H9 (cell line): ENCODE measurements around the gene RUSC2. TPM values are rescaled to one million over a fixed set of nuclear protein-coding genes. Genes with fewer than 3 reads are reported as not detected.
A peak's percentile ranks its signal among the peaks of the same experiment; 100 is the strongest.

Experiments used
- DNase-seq: peaks from one replicate; pipeline ENCODE4 v3.0.0-alpha.2; 2017
- H2AFZ ChIP-seq: one replicate; pipeline ENCODE4 v1.6.1; 2013; ENCODE audit warnings: mild to moderate bottlenecking, low read length, control low read depth, moderate library complexity
- H2AK5ac ChIP-seq: 2 replicates; pipeline ENCODE4 v1.6.1; 2013; ENCODE audit warnings: low read length, control low read depth, mixed read lengths; ENCODE audit not compliant: insufficient read length
- H2BK120ac ChIP-seq: one replicate; pipeline ENCODE4 v1.6.1; 2013; ENCODE audit warnings: low read depth, mild to moderate bottlenecking, low read length, control low read depth, inconsistent platforms; ENCODE audit not compliant: poor library complexity, severe bottlenecking
- H2BK12ac ChIP-seq: 2 replicates; pipeline ENCODE4 v1.6.1; 2013; ENCODE audit warnings: low read length, control low read depth, mixed read lengths, low read depth; ENCODE audit not compliant: insufficient read length
- H2BK15ac ChIP-seq: 2 replicates; pipeline ENCODE4 v1.6.1; 2013; ENCODE audit warnings: low read depth, low read length, control low read depth
- H2BK20ac ChIP-seq: one replicate; pipeline ENCODE4 v1.6.1; 2013; ENCODE audit warnings: low read depth, mild to moderate bottlenecking, low read length, control low read depth, inconsistent platforms; ENCODE audit not compliant: poor library complexity, severe bottlenecking
- H2BK5ac ChIP-seq: 2 replicates; pipeline ENCODE4 v1.6.1; 2013; ENCODE audit warnings: low read length, control low read depth, mixed read lengths; ENCODE audit not compliant: insufficient read length
- H3K14ac ChIP-seq: 2 replicates; pipeline ENCODE4 v1.6.1; 2013; ENCODE audit warnings: low read length, control low read depth; ENCODE audit not compliant: insufficient read depth
- H3K18ac ChIP-seq: 2 replicates; pipeline ENCODE4 v1.6.1; 2013; ENCODE audit warnings: low read depth, mild to moderate bottlenecking, mixed read lengths, low read length, control low read depth; ENCODE audit not compliant: insufficient read length
- H3K23ac ChIP-seq: 2 replicates; pipeline ENCODE4 v1.6.1; 2013; ENCODE audit warnings: low read length, control low read depth, mixed read lengths, low read depth; ENCODE audit not compliant: insufficient read length
- H3K23me2 ChIP-seq: 2 replicates; pipeline ENCODE4 v1.6.1; 2013; ENCODE audit warnings: low read depth, mild to moderate bottlenecking, mixed read lengths, low read length, control low read depth; ENCODE audit not compliant: insufficient read length, poor library complexity, severe bottlenecking
- H3K27ac ChIP-seq: 2 replicates; pipeline ENCODE4 v1.5.1; 2013; ENCODE audit warnings: low read length, control low read depth, mixed read lengths, low read depth; ENCODE audit not compliant: insufficient read length
- H3K27me3 ChIP-seq: 2 replicates; pipeline ENCODE4 v1.6.1; 2013; ENCODE audit warnings: low read length, control low read depth, inconsistent platforms; ENCODE audit not compliant: insufficient read depth
- H3K4ac ChIP-seq: 2 replicates; pipeline ENCODE4 v1.6.1; 2013; ENCODE audit warnings: low read depth, mild to moderate bottlenecking, control low read depth, inconsistent platforms, low read length, moderate library complexity
- H3K4me1 ChIP-seq: 2 replicates; pipeline ENCODE4 v1.6.1; 2013; ENCODE audit warnings: low read length, control low read depth, inconsistent platforms; ENCODE audit not compliant: insufficient read depth
- H3K4me2 ChIP-seq: 2 replicates; pipeline ENCODE4 v1.6.1; 2013; ENCODE audit warnings: low read length, control low read depth, mixed read lengths; ENCODE audit not compliant: insufficient read length, insufficient read depth
- H3K56ac ChIP-seq: 2 replicates; pipeline ENCODE4 v1.6.1; 2013; ENCODE audit warnings: low read depth, mild to moderate bottlenecking, mixed read lengths, low read length, control low read depth; ENCODE audit not compliant: insufficient read length
- H3K79me1 ChIP-seq: 2 replicates; pipeline ENCODE4 v1.6.1; 2013; ENCODE audit warnings: low read depth, mild to moderate bottlenecking, moderate library complexity, low read length, control low read depth, inconsistent platforms; ENCODE audit not compliant: insufficient read depth, poor library complexity, severe bottlenecking
- H3K79me2 ChIP-seq: 2 replicates; pipeline ENCODE4 v1.6.1; 2013; ENCODE audit warnings: low read length, control low read depth, inconsistent platforms; ENCODE audit not compliant: insufficient read depth
- H3K9ac ChIP-seq: 2 replicates; pipeline ENCODE4 v1.6.1; 2013; ENCODE audit warnings: low read length, control low read depth, mixed read lengths; ENCODE audit not compliant: insufficient read length; ENCODE audit errors: extremely low read depth
- H3K9me3 ChIP-seq: one replicate; pipeline ENCODE4 v1.6.1; 2013; ENCODE audit warnings: low read depth, low read length, inconsistent platforms; ENCODE audit not compliant: control insufficient read depth
- H3T11ph ChIP-seq: one replicate; pipeline ENCODE4 v1.6.1; 2013; ENCODE audit warnings: mild to moderate bottlenecking, low read length, control low read depth, inconsistent platforms
- H4K20me1 ChIP-seq: one replicate; pipeline ENCODE4 v1.6.1; 2013; ENCODE audit not compliant: control insufficient read depth, insufficient read length, insufficient read depth
- H4K5ac ChIP-seq: 2 replicates; pipeline ENCODE4 v1.6.1; 2013; ENCODE audit warnings: low read depth, mild to moderate bottlenecking, mixed read lengths, low read length, control low read depth; ENCODE audit not compliant: insufficient read length
- H4K8ac ChIP-seq: replicated peaks from 2 replicates; pipeline ENCODE4 v1.6.1; 2013; ENCODE audit warnings: low read length, control low read depth, mixed read lengths, low read depth; ENCODE audit not compliant: insufficient read length
- H4K91ac ChIP-seq: 2 replicates; pipeline ENCODE4 v1.6.1; 2013; ENCODE audit warnings: low read depth, mild to moderate bottlenecking, moderate library complexity, mixed read lengths, low read length, control low read depth; ENCODE audit not compliant: insufficient read length
- H3K27ac Mint-ChIP-seq, 3 experiments: 2 replicates in 2 of 3; 3 replicates in 1 of 3; pipeline ENCODE4 v1.8.0; 2020 to 2021; ENCODE audit warnings: mixed read lengths in 3 of 3, mild to moderate bottlenecking in 1 of 3, moderate library complexity in 1 of 3
- H3K27me3 Mint-ChIP-seq: 2 replicates; pipeline ENCODE4 v1.8.0; 2021; ENCODE audit warnings: low read depth, mild to moderate bottlenecking, moderate library complexity, mixed read lengths
- H3K36me3 Mint-ChIP-seq, 3 experiments: 2 replicates in 2 of 3; 3 replicates in 1 of 3; pipeline ENCODE4 v1.8.0; 2020 to 2021; ENCODE audit warnings: low read depth in 3 of 3, mixed read lengths in 3 of 3; ENCODE audit not compliant: insufficient read depth in 1 of 3
- H3K4me1 Mint-ChIP-seq, 2 experiments: 2 replicates each; pipeline ENCODE4 v1.8.0; 2020; ENCODE audit warnings: mixed read lengths in 2 of 2
- H3K4me3 Mint-ChIP-seq, 2 experiments: 2 replicates in 1 of 2; 3 replicates in 1 of 2; pipeline ENCODE4 v1.8.0; 2020 to 2021; ENCODE audit warnings: mild to moderate bottlenecking in 2 of 2, mixed read lengths in 2 of 2, moderate library complexity in 1 of 2
- H3K9me3 Mint-ChIP-seq, 2 experiments: 2 replicates in 1 of 2; 3 replicates in 1 of 2; pipeline ENCODE4 v1.8.0; 2020; ENCODE audit warnings: mild to moderate bottlenecking in 2 of 2, mixed read lengths in 2 of 2, moderate library complexity in 1 of 2
- WGBS: extraction: QIAGEN DNeasy Blood & Tissue Kit; methylation state at CpG from one replicate; pipeline ENCODE4 v1.1.7; 2013; ENCODE audit warnings: missing lambda C conversion rate, low lambda C conversion rate, mixed read lengths; ENCODE audit not compliant: insufficient read length; ENCODE audit errors: extremely low coverage; 5-methylcytosine and 5-hydroxymethylcytosine counted together
- total RNA-seq: library from RNA; stranded (reverse); gene quantifications from 2 replicates; pipeline ENCODE4 v1.2.1, GENCODE V29; 2021
- TF ChIP-seq, protein P1 (sequence below): fragments of 200-600 bp; sonication (generic); conservative IDR thresholded peaks from 3 replicates; pipeline ENCODE4 v1.8.0; 2021; ENCODE audit warnings: antibody characterized with exemption, mild to moderate bottlenecking

RUSC2 gene
- total RNA-seq, 1 experiment from 2014 or later: 6.3 TPM

DNA sequence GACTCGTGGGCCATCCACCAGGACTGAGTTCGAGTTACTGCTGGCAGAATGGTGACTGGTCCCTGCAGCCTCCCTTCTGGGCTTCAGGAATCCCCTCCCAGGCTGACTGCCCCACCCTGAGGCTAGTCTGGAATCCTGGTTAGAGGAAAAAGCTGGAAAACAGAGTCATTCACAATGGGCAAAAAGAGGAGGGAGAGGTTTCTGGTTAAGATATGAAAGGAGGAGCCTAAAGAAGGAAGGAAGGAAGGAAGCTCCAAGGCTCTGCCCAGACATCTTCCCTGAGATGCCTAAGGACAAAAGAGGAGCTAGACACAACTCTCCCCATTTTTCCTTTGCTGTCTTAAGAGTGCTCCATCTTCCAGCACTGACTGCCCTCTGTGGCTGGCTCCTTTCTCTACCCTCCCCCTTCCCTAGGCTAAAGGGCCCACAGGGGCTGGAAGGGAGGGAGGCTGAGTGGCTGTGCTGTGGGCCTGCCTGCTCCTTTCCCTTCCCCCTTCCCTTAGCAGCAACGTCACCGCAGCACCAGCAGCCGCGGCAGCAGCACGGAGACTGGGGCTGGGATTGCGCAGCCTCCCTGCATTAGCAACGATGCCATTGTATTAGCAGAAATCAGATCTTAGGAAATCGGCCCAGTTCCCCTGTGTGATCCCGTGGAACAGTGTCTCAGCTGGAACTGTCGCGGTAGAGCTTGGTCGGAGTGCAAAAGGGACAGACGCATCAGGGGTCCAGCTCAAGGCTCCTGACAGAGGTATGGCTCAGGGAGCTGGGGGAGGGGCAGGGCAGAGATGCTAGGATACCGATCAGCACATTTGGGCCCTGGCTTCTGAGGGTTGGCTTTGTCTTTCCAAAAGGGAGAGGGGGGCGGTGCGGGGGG, 48.7 kb downstream of the RUSC2 start:
- H2BK12ac ChIP-seq: no peak overlapping the region
- TF ChIP-seq, protein P1, sequence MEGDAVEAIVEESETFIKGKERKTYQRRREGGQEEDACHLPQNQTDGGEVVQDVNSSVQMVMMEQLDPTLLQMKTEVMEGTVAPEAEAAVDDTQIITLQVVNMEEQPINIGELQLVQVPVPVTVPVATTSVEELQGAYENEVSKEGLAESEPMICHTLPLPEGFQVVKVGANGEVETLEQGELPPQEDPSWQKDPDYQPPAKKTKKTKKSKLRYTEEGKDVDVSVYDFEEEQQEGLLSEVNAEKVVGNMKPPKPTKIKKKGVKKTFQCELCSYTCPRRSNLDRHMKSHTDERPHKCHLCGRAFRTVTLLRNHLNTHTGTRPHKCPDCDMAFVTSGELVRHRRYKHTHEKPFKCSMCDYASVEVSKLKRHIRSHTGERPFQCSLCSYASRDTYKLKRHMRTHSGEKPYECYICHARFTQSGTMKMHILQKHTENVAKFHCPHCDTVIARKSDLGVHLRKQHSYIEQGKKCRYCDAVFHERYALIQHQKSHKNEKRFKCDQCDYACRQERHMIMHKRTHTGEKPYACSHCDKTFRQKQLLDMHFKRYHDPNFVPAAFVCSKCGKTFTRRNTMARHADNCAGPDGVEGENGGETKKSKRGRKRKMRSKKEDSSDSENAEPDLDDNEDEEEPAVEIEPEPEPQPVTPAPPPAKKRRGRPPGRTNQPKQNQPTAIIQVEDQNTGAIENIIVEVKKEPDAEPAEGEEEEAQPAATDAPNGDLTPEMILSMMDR: no peak
- H3K18ac ChIP-seq: peak overlapping the region; percentile 94
- no peak overlapping the region for H4K5ac ChIP-seq
- H3K79me1 ChIP-seq: no peaks in the 10 kb centered on the region
- H4K8ac ChIP-seq: no peak overlapping the region
- H3K27me3 ChIP-seq: no peaks in the 10 kb centered on the region
- no peak overlapping the region for H2AK5ac ChIP-seq
- peak overlapping the region; percentile 89; the same call in 1 of the 2 replicates for H3K14ac ChIP-seq
- H3T11ph ChIP-seq: no peak overlapping the region
- no peak overlapping the region for H3K27ac ChIP-seq
- no peaks in the 10 kb centered on the region for H3K9me3 ChIP-seq
- H4K91ac ChIP-seq: peak overlapping the region; percentile 22
- Mint-ChIP-seq H3K36me3 (no peaks in the 10 kb centered on the region; a peak in 1 of 7 replicates), H3K27me3 (no peaks in the 10 kb centered on the region), H3K4me1 (peaks cover 26 to 30% of the 10 kb centered on the region in 2 experiments), H3K27ac (peak overlapping the region; percentile 56 to 87 (median 69); a peak in 6 of 7 replicates), H3K9me3 (no peaks in the 10 kb centered on the region), H3K4me3 (peak overlapping the region; percentile 65 to 78)
- no peak overlapping the region for H2BK15ac ChIP-seq
- DNase-seq: peak; percentile 75
- H3K4me2 ChIP-seq: peak overlapping the region; percentile 76
- no peaks in the 10 kb centered on the region for H3K79me2 ChIP-seq
- peaks cover 4% of the 10 kb centered on the region; the same call in 1 of the 2 replicates for H3K4me1 ChIP-seq
- no peak overlapping the region for H2BK5ac ChIP-seq
- no peak overlapping the region for H3K23ac ChIP-seq
- H3K23me2 ChIP-seq: peaks cover 5% of the 10 kb centered on the region
- peak overlapping the region; percentile 24 for H2BK120ac ChIP-seq
- no peak overlapping the region for H3K56ac ChIP-seq
- no peak overlapping the region for H2BK20ac ChIP-seq
- no peaks in the 10 kb centered on the region for H4K20me1 ChIP-seq
- no CpG with 5 or more reads among the region's 18 CpGs for WGBS
- no peak overlapping the region; the same call in 1 of the 2 replicates for H3K4ac ChIP-seq
- H2AFZ ChIP-seq: no peak overlapping the region
- H3K9ac ChIP-seq: peak overlapping the region; percentile 1

Other genes starting within 250 kb of the RUSC2 start
- 28.1 and 28.6 TPM in 2 replicates for gene TESK1, start 115.2 kb downstream of the RUSC2 start, total RNA-seq
- 3.3 and 3.9 TPM in 2 replicates for gene CD72, start 128.3 kb downstream of the RUSC2 start, total RNA-seq
- gene SIT1, start 160.8 kb downstream of the RUSC2 start, total RNA-seq: 1.3 and 1.6 TPM in 2 replicates
- gene RMRP, start 167.9 kb downstream of the RUSC2 start, total RNA-seq: 18,417 and 20,652 TPM in 2 replicates
- gene CCDC107, start 168.2 kb downstream of the RUSC2 start, total RNA-seq: 11.3 and 12.0 TPM in 2 replicates
- 21.6 and 24.4 TPM in 2 replicates for gene ARHGEF39, start 175.1 kb downstream of the RUSC2 start, total RNA-seq
- 0.94 and 1.9 TPM in 2 replicates for gene CA9, start 183.8 kb downstream of the RUSC2 start, total RNA-seq
- gene TPM2, start 199.8 kb downstream of the RUSC2 start, total RNA-seq: 221 and 225 TPM in 2 replicates
- 102 and 103 TPM in 2 replicates for gene TLN1, start 242.1 kb downstream of the RUSC2 start, total RNA-seq
- gene CREB3, start 242.6 kb downstream of the RUSC2 start, total RNA-seq: 26.9 and 27.3 TPM in 2 replicates